Tongue (tissue), 2 donors: Measurements from ENCODE around the gene GSE1. TPM values are rescaled to one million over a fixed set of nuclear protein-coding genes. Genes with fewer than 3 reads are reported as not detected.

Experiments used
- DNase-seq: peaks from one replicate; pipeline ENCODE4 v3.0.0-alpha.2; 2015
- total RNA-seq: library from RNA; depleted of rRNA; stranded (reverse); fragments of >200 nt; gene quantifications from one replicate; pipeline ENCODE4 v1.2.3, GENCODE V29; 2014

GSE1 gene
- total RNA-seq, 1 donor from 2014 or later, result 82.5 TPM

- no peak for DNase-seq
Observed at GRCh38 chr16:85681255-85681654, 68.1 kb downstream of the GSE1 start.

- DNase-seq, result no peak
Observed at GRCh38 chr16:85682516-85682915, 69.4 kb downstream of the GSE1 start.

GRCh38 chr16:85683363-85683762, 70.2 kb downstream of the GSE1 start:
- no peak for DNase-seq

GRCh38 chr16:85685251-85685650, 72.1 kb downstream of the GSE1 start:
- no peak for DNase-seq

GRCh38 chr16:85686912-85687591, 73.9 kb downstream of the GSE1 start:
- no peak for DNase-seq

- DNase-seq, result no peak
Observed at GRCh38 chr16:85687651-85688471, 74.7 kb downstream of the GSE1 start.

GRCh38 chr16:85688586-85689284, 75.6 kb downstream of the GSE1 start, which contains the start of gene GINS2:
GINS2 (minus strand) TSS chr16:85688954; CDS start chr16:85688898, 56 bp downstream.
- DNase-seq, result peak; percentile 96

- no peak for DNase-seq
Observed at GRCh38 chr16:85689285-85689949, 76.3 kb downstream of the GSE1 start.

GRCh38 chr16:85689950-85690320, 76.8 kb downstream of the GSE1 start:
- DNase-seq, result no peak

- DNase-seq, result peak; percentile 79
Observed at GRCh38 chr16:85690469-85691064, 77.4 kb downstream of the GSE1 start.

- no peak for DNase-seq
Observed at GRCh38 chr16:85695196-85696128, 82.3 kb downstream of the GSE1 start.

GRCh38 chr16:85696781-85697180, 83.7 kb downstream of the GSE1 start:
- peak; percentile 75 for DNase-seq

GRCh38 chr16:85697431-85697830, 84.3 kb downstream of the GSE1 start:
- peak; percentile 66 for DNase-seq

- DNase-seq, result no peak
Observed at GRCh38 chr16:85698459-85698891, 85.4 kb downstream of the GSE1 start.

- DNase-seq, result no peak
Observed at GRCh38 chr16:85698935-85699558, 85.9 kb downstream of the GSE1 start.

- no peak for DNase-seq
Observed at GRCh38 chr16:85699628-85700027, 86.5 kb downstream of the GSE1 start.

GRCh38 chr16:85704011-85704410, 90.9 kb downstream of the GSE1 start:
- no peak for DNase-seq

- DNase-seq, result no peak
Observed at GRCh38 chr16:85704900-85705846, 92.1 kb downstream of the GSE1 start.

- DNase-seq, result no peak
Observed at GRCh38 chr16:85706449-85707034, 93.4 kb downstream of the GSE1 start.
